DMS53 (cell line): ENCODE measurements around the gene KRT6C.
"Not testable (repeated sequence)": the region's sequence is repeated elsewhere in the genome, so short reads cannot be mapped to it uniquely, and the experiment has no call there.

Source experiments
- DNase-seq: peaks from one replicate; lab custom pipeline; 2025; lab: John Stamatoyannopoulos, UW

Gene KRT6C

GRCh38 chr12:52455821-52456220 lies 17.8 kb downstream of the KRT6C start:
- DNase-seq = no peak

DNA sequence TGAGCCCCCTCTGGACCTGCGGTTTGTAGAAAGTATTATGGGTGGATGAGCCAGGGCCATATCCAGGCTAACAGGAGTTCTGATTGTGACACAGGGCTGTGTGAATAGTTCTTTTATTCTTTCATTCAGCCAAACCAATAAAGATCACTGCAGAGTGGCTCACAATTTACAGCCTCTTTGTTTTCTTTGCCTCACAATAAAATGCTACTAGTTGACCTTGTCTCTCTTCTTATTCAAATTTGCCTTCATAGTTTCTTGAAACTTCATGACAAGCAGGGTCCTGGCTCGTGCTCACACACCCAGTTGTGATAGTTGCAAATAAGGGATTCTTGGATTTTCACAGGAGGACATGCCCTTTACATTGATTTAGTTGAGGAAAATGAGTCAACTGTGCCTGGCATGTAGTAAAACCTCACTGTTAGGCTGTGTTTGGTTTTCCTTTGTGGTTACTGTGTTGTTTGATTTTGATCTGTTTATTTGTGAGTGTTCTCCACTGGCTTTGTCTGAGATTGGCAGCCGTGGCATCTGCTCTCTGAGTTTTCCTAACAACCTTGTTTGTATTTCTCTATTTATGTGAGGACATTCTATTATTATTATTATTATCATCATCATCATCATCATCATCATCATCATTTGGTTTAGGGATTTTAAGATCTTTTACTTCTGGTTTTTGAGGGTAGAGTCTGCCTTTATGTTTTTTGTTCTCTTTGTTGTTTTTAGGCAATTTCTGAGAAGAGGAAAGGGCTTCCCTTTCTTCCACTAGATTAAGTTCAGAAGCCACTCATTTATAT lies 19.0 kb downstream of the KRT6C start:
- no peak for DNase-seq

DNA sequence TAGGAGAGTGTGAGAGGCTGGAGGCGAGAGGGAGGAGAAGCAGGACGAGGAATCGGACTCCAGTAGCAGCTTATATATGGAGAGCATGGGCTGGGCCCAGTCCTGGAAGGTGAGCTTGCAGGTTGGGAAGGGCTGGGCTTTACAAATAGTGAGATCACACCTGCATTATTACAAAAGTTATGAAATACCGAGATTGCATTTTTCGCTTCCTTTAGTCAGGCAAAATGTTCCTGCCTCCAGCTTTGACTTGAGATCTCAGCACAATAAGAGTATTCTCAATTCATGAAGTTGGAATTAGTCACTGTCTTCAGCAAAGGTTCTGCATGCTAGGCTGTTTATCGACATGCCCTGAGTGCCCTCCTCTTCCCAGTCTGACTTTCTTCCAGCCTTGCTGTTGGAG lies 21.5 kb downstream of the KRT6C start, which contains the start of gene KRT6B:
KRT6B (minus strand) TSS at position 46 of the 400 bp plus-strand sequence. CDS start 68 bp downstream, outside the sequence.
- DNase-seq = no peak

DNA sequence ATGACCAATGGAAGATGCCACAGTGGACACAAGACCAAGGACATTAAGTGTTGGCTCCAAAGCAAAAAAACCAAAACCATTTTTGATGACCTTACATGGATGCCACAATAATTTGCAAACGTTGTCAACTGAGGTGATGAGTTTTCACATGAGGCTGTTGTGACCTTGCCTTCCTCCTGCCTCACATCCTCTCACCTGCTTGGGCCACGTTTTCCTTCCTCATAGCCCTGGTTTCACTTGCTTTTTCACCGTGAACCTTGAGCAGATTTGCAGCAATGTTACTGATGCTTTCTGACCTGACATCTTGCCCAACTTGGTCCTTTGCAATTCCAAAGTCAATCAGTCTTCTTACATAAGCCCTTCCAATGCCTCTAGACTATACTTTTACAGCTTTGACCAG lies 25.4 kb downstream of the KRT6C start:
- DNase-seq = no peak

DNA sequence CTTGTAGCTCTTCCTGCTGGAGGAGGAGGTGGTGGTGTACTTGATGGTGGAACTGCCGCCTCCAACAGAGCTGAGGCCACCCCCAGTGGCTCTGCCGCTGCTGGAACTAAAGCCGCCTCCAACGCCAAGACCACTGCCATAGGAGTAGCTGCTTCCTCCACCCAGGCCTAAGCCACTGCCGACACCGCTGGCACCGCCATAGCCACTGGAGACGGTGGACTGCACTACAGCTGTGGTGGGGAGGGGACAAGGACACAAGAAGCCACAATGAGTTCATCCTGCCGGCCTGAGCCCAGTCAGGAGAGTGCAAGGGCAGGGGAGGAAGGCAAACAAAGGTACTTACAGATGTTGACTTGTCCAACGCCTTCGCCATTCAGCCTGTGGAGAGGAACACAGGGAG lies 26.4 kb downstream of the KRT6C start:
- DNase-seq = not testable (repeated sequence)

- no peak for DNase-seq
Measured at GRCh38 chr12:52446367-52447045, 27.1 kb downstream of the KRT6C start.

DNA sequence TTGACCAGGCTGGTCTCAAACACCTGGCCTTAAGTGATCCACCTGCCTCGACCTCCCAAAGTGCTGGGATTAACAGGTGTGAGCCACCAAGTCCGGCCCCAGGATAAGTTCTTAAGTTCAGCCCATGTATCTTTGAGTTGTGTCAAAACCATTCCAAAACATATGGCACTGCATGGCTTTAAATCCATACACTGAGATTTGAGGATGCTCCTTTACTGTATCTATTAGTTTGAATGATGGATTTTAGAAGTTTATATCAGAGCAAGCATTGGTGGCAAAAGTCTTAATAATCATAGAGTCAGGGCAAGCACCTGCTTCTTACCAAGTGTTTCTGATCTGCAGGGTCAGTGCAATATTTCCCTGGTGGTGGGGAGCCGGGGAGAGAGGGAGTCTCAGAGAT lies 27.7 kb downstream of the KRT6C start:
- no peak for DNase-seq

DNA sequence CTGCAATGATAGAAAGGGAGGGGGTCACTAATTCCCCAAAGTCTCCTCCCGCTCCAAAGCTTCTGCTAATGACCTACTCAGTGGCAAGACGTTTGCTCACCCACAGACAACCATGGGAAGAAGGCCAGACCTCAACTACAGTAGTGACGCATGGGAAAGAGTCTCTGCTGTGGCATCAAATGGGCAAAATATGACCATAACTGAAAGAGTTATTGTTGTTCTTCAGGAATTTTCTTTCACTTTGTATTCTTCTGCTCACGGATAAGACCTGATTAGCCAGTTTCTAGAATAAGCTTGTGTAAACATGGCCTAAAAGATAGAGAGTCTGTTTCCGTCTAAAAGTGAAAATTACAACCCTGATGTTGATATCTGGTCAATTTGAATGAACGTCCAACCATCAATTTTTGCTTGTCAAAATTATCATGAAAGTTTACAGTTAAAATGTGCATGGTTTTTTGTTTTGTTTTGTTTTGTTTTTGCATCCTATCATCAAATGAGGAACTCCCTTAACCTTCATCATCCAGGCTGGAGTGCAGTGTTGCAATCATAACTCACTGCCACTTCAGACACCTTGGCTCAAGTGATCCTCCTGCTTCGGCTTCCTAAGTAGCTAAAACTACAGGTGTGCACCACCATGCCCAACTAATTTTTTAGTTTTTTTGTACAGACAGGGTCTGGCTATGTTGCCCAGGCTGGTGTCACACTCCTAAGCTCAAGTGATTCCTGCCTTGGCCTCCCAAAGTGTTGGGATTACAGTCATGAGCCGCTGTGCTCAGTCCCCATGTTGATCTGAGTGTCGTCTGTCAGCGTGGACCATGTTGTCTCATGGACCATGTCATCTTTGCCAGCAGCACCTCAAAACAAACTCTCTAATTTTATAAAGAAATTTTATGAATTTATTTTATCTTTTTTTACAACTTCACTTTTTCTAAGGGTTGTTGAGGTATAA lies 28.7 kb downstream of the KRT6C start:
- DNase-seq = no peak

DNA sequence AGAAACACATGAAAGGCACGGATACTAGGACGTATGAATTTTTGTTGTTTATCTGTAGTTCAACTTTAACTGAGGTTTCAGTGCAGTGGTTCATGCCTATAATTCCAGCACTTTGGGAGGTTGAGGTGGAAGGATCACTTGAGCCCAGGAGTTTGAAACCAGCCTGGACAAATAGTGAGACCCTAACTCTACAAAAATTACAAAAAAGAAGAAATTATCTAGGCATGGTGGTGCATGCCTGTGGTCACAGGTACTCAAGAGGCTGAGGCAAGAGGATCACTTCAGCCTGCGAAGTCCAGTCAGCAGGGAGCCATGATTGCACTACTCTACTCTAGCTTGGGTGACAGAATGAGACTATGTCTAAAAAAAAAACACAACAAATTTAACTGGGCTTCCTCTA lies 29.6 kb downstream of the KRT6C start:
- DNase-seq = no peak

- DNase-seq = no peak
Measured at GRCh38 chr12:52442600-52443061, 31.0 kb downstream of the KRT6C start.

DNA sequence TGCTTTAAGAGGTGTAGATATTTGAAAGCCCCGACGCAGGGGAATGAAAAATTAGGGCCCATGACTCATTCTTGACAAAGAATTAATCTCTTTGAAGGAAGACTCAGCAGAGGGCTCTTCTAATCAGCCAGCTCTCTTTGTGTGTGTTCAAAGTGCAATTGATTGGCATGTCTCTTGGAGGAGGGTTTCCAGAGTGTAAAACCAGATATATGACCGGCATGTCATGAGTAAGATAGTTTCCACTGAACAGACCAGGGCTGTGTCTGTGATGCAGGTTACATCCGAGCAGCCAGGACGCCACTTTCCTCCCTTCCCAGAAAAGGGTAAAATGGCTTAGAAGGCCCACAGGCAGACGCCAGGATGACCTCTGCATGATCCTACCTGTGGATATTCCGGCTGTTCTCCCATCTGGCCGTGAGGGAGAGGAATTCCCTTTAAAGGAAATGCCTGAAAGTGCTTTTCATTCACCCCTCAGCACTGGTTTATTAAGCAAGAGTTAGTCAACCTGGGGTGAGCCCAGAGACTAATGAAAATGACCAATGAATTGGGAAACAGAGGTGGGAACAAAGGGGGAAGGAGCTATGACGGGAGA lies 32.2 kb downstream of the KRT6C start:
- DNase-seq = no peak

- no peak for DNase-seq
Measured at GRCh38 chr12:52440821-52441319, 32.7 kb downstream of the KRT6C start.

DNA sequence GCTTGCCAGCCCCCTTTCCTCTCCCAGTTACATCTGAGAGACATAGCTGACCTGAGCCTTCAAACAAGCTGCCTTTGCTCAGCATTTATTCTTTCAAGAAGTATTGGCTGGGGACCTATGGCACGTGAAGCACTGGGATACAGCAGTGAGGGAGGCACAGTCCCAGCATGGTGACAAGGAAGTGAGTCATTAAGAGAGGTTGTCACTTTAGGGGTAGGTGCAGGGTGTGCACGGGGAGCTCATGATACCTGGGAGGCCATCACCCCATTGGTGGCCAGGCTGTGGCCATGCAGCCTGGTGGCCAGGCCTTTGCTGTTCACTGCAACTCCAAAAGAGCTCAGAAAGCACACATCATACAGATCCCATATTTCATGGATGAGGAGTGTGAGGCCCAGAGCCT lies 33.8 kb downstream of the KRT6C start:
- no peak for DNase-seq

DNA sequence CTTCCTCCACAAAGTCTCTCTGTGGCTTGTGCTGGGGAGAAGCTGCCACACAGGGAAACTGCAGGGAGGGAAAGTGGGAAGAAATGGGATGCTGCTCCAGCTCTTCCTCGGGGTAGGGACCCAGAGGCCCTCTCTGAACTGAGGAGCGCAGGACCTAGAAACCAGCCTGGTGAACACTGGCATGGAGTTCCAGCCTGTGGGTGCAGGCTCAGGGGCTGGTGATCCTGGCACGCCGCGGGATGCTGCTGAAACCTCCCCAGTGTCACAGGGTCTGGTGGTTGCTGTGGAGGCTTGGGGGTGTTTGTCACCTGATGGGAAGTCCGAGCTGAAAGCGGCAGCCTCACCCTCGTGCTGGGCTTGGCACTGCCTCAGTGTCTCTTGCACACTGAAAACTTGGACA lies 34.2 kb downstream of the KRT6C start:
- DNase-seq = no peak

DNA sequence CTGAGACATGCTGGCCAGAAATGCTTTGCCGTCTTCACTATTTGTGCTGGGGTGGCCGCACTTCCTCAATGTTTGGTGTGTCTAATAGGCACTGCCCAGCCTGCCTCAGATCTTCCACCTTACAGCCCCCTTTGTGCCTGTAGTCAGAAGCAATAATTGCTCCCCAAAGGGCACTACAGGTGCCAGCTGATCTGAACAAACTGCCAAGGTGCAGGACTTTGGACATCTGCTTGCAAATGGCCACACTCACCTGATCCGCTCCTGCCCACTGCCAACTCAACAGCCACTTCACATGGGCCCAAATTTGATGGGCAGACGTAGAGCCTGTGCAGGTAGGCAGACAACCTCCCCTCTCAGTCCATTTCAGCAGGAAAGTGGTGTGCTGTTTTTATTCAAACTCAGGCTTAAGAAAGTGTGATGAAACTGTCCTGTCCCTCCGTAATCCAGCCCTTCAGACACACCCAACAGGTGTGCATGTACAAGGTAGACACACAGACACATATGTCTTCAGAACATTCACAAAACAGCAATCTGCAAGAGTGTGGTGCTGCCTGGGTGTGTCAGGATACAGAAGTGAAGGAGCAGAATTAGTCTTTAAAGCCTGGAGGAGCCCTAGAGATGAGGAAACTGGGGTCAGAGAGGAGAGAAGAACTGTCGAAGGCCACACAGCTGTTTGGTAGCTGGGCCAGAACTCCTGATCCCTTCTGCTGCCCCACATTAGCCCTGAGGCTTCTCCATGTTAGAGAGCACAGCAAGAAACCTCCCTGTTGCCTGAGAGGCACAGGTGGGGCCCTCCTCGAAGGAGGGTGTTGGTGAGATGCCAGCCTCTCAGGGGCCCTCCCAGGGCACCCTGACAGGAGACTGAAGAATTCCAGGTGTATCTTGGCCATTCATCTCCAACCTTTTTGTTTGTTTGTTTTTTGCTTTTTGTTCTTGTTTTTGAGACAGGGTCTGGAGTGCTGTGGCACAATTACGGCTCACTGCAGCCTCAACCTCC lies 35.0 kb downstream of the KRT6C start:
- DNase-seq = no peak

- no peak for DNase-seq
Measured at GRCh38 chr12:52437508-52437907, 36.1 kb downstream of the KRT6C start.

GRCh38 chr12:52436828-52437474 lies 36.7 kb downstream of the KRT6C start:
- no peak for DNase-seq

DNA sequence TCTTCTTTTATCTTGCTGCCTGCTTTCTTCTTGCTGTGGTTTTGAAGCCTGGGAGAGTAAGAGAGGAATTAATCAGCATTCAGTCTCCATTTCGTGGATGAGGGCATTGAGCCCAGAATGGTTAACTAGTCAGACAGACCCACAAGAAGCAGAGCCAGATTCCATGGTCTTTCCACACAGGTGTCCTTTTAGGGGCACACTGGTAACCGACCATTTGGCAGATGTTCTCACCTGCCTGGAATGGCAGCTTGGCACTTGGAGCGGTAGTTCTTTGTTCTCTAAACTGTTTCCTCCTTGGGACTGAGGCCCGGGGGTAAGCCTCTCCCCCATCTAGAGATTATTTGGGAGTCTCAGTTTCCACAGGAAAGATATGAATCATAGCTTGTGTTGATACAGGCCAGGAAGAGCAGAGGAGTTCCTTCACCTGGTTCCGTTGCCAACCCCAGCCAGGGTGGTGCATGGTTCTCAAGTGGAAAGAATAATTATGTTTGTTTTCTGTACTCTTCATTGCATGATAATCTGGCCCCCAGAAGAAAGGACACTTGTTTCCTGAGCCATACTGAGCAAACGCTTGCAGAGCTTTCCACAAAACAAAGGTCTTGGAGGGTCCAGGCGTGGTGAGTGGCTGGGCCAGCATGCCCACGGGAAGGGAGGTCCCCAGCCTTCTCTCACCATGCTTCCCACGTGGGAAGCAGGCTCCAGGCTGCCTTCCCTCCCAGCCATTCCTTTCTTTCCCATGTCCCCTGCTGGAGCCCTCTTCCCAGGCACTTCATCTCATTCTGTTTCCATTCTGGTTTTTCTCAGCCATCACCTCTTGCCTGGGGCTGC lies 37.4 kb downstream of the KRT6C start:
- DNase-seq = no peak

DNA sequence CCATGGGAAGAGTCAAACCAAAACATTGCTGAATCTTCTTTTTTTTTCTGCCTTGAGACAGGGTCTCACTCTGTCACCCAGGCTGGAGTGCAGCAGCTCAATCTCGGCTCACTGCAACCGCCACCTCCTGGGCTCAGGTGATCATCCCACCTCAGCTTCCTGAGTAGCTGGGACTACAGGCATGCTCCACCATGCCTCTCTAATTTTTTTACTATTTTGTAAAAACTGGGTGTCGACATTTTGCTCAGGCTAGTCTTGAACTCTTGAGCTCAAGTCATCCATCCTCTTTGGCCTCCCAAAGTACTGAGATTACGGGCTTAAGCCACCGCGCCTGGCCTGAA lies 38.0 kb downstream of the KRT6C start:
- DNase-seq = no peak
